Right kidney (tissue), 9 donors: ENCODE data around the gene CBLN4.

Experiments used
- DNase-seq: peaks from one replicate; pipeline ENCODE4 v3.0.0-alpha.2; 2016
- long read RNA-seq, 8 donors: transcript quantifications; one replicate each; lab custom pipeline, GENCODE V29; 2026

The CBLN4 gene
- long read RNA-seq, donor 1, partial matches to known transcripts = 0 of 1 reads
- long read RNA-seq, donor 1, other reads (novel, unspliced or antisense) = 0 of 1 reads
- long read RNA-seq, donor 2 = 0 reads
- long read RNA-seq, donor 3 = 0 reads
- long read RNA-seq, donor 4, partial matches to known transcripts = 0 of 2 reads
- long read RNA-seq, donor 4, other reads (novel, unspliced or antisense) = 0 of 2 reads
- long read RNA-seq, donor 5, partial matches to known transcripts = 0 of 1 reads
- long read RNA-seq, donor 5, other reads (novel, unspliced or antisense) = 0 of 1 reads
- long read RNA-seq, donor 6, partial matches to known transcripts = 0 of 2 reads
- long read RNA-seq, donor 6, other reads (novel, unspliced or antisense) = 0 of 2 reads
- long read RNA-seq, donor 7, partial matches to known transcripts = 0 of 1 reads
- long read RNA-seq, donor 7, other reads (novel, unspliced or antisense) = 0 of 1 reads
- long read RNA-seq, donor 8, partial matches to known transcripts = 0 of 2 reads
- long read RNA-seq, donor 8, other reads (novel, unspliced or antisense) = 0 of 2 reads

DNA sequence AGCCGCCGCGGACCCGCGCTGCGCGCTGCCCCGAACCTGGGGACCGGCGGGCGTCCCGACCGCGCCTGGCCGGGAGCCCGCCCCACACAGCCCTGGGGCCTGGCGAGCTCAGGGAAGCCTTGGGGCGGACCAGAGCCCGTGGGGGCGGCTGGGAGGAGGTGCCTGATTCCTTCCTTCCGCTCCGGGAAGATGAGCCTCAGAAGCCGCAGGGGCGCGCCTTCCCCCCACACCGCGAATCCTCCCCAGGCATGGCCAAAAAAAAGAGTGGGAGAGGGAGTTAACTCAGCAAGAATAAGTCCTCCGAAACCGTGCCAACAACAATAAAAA lies at the start of gene CBLN4:
CBLN4 (minus strand) TSS at position 131 of the 327 bp plus-strand sequence. CDS start 1,348 bp downstream, outside the sequence.
- DNase-seq = no peak

DNA sequence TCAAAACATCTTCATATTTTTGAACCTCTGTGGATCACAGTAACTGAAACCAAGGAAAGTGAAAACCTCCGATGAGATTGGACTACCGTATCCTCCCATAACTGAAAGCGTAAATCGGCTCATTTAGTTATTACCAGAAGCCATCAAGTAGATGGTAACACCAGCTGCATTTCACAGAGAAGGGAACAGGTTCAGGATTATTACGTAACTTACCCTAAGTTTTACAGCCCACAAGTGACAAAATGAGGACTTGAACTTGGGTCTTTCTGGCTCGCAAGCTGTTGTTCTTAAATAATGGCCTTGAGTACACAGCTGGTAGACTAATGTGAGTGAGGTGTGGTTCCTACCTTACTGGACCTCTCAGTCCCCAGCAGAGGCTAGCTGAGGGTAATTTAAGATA lies 37.9 kb upstream of the CBLN4 start:
- no peak for DNase-seq

DNA sequence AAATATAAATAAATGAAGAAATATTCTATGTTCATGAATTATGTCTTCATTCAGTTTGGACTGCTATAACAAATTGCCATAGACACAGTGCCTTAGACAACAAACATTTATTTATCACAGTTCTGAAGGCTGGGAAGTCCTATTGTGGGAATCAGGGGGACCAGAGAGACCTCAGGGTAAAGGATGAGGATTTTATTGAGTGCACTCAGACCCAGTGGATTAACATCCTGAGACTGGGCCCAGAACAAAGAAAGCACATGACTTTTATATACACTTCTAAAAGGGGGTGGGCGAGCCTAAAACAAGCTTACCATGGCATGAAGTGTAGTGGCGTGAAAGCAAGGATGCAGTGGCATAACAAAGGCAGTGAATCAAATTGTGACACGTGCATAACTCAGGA lies 26.9 kb upstream of the CBLN4 start:
- DNase-seq = no peak

DNA sequence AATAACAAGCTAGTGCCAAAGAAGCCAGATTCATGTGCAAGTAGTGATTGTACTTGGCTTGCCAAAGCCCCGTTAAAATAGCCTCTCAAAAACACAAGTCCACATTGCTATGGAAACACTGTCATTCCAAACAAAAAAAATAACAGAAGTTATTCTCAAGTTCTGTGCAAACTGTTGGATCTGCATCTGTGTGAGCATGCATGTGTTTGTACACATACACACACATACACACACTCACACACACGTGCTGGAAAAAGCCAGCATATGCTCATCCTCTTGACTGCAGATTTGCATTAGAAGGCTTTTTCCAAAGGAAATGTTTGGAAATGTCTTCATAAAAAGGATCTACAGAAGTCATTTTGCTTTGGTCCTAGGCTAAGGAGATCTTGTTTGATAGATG lies 13.4 kb upstream of the CBLN4 start:
- no peak for DNase-seq

DNA sequence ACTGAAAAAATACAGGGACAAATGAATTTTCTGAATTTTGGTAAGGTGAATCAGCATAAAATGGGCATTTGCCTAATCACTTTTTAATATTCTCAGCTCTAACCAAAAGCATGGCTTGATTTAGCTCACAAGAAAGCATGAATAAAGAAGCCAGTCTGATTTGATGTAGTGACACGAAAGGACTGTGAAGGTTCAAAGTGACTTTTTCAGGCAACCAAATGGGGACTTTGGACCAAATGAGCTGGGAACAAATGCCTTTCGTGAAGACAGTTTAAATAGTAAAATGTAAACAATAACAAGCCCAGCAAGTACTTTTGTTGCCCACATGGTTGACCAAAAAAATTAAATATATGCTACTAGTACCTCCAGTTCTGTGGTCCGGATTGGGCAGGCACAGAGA lies 12.9 kb upstream of the CBLN4 start:
- DNase-seq = no peak

DNA sequence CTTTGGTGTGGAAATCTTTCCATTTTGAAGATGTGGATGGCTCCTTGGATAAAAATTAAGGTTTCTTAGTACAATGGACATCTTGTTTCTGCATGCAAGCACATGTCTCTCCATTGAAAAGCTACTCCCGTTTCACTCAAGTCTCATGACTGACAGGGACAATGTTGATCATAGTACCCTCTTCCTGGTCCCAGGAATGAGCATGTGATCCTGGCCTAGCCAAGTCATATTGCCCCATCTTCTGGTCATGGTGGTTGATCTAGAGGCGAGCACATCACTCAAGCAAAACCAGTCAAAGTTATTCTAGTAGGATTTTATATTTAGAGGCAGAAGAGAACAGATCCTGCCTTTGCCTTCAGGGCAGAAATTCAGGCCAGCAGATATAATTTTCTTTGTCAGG lies 12.2 kb upstream of the CBLN4 start:
- DNase-seq = no peak

DNA sequence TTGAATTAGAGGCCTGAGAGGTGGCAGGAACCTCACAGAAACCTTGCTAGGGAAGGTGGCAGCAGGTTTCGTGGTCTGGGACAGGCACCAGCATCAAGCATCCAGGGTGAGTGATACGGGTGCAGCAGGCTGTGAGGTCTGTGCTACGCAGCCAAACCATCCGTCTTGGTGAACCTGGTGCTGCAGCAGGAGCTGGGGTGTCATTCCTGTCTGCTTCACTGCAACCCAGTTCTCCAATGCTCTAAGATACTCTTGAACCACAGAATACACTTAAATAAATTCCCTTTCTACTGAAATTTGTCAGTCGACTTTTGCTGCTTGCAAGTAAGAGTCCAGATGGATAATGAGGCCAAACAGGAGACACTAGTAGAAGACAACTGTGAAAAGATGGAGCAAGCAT lies 9.7 kb upstream of the CBLN4 start:
- DNase-seq = no peak

DNA sequence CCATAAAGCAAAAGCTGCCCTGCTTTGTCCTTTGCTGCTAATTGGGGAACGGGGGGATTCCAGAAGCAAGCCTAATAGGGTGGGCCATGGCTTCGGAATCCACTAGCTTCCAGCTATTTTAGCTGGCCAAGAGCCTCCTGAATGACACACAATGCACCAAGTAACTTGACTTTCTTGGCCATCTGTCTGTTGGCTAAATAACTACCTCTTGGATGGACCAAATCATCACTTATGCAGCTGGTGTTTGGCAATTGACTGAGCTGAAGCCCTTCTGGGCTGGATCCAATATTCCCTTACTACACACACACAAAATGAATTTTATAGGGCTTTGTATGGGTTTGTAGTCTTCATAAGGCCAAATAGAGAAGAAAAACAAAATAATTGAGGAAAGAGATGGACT lies 8.8 kb upstream of the CBLN4 start:
- DNase-seq = no peak

DNA sequence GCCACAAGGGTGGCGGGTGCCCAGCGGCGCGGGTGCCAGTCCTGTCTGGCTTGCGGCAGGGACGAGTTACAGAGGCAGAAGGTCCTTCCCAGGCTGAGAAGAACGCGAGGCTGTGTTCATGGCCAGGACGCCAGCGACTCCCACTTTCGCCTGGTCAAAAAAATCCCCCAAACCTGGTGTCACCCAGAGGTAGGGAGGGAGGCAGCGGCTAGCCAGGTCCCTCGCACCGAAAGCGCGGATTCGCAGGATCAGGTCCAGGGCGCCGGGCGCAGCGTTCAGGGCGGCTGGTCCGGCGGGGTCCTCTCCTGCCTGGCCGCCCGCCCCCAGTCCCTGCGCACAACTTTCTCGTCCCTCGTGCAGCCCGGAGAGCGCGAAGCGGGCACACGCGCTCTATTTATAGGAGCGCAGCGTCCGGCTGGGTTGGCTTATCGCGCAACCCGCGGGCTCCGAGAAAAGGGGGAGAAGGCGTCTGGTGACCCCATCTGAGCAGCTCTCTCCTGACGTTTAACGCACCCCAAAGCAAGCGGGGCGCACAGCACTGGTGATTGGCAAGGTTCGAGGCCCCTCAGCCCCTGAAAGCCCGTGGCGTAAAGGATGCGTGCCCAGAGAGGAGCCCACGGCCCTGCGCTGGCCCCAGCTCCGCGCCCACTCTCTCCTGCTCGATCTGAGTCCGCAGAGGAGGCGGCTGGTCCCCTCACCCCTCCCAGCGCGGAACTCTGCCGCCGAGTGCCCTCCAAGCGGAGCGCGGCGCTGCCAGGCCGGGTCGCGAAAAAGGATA lies 519 bp downstream of the CBLN4 start:
- DNase-seq = peak; percentile 49

DNA sequence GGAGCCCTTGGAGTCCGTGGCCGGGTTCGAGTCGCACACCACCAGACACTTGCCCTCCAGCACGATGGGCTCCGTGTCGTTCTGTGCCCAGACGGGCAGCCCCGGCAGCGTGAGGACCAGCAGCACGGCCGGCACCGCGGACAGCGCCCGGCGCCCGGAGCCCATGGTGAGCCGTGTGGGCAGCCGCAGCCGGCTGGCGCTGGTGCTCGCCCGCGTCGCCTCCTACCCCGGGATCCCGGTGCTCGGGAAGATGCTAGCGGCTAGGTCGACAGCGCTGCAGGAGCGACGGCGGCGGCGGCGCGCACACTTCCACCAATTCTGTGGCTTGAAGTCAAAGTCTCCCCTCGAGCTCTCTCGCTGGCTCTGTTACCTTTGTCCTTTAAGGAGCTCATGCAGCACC lies 1.3 kb downstream of the CBLN4 start:
- peak; percentile 63 for DNase-seq

DNA sequence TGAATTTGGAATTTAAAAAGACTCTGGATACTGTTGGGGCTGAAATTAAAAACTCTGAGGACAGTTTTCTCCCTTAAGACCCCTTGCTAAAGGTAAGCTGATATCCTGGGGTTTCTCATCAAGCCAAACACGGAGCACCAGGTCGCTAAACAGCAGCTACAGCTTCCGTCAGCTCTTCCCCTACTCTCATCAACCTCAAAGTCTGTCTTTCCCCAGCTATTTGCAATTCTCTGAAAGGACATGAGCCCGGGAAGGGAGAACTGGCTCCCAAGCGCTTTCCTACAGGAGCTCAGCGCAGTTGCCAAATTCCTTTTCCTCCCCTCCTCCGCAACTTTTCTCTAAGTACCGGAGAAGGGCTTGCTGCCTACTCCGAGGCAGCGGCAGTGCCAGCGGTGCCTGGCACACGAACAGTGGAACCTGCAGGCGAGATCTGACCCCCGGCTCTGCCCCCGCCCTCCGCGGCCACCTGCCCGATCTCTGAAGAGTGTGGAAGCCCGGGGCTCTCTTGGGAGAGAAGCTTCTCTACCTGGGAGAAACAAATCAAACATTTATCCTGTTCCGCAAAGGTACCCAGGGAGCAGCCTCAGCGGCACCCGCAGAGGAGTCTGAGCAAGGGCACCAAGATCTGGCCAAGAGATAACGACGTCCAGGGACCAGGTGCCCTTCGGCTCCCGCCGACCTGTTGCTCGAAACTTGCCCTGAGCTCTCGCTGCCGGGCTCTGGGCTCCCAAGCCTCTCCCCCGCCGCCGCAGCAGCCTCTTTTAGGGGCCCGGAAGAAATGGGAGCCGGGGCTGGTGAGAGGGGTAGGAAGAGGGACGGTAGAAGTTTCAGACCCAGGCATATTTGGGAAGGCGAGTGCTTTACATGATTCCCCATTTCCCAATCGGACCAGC lies 2.2 kb downstream of the CBLN4 start:
- DNase-seq = peak; percentile 13

DNA sequence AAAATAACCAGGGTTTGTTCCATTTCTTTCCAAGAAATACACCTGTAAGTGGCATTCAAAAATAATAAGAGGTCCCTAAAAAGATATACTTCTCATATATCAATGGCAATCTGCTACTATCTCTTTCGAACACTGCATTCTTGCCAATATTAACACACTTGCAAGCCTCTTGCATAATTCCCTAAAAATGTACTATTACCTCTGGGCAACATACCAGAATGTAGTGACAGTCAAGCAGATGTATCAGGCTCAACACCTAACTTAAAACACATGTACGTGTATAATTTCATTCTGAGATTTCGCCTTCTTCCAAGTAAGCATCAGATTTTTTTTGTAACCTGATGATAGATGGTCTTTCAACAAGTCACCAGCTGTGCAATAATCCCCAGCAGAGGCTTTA lies 3.4 kb downstream of the CBLN4 start:
- no peak for DNase-seq

DNA sequence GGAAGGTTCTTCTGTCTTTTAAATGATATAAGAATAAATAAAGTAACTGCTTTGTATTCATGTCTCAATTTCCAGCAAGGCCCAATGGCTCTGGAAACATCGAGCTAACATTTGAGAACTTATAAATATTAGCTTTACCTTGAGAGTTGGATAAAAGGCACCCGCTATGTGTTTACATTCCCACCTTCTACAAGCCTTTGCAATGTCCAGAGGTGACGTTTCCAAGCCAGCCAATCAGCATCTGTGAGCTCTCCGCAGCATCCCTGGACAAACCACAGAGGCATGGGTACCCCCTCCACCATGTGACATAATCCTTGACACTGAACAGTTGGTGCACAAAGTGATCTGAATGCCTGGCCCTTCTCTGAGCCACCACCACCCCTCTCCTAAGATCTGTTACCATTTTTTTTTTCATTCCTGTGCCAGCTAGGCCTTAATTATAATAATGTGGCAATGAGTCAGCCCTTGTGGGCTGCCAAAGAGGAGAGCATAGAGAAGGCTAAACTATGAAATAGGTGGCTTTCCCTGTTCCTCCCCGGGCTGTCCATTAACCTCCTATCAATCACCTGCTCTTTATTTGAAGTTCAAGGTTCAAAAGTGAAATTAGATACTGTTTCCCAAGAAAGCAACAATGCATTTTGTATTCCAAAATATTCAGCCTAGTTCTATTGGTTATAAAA lies 4.1 kb downstream of the CBLN4 start:
- DNase-seq = no peak

DNA sequence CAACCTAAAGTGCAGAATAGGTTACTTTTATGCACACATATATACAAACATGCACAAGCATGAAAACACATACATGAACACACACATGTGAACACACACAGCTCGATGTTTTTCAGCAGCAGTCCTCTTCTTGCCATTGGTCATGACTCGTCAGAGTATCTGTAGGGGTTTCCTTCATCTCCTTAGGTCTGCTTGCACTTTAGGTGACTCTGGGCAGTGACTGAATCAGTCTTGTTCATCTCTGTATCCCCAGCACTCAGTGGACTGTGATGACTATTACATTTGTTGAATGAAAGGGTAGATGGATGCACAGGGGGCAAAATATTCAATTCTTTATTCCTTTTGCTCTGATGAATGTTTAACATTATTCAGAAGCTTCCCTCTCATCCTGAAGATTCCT lies 26.8 kb downstream of the CBLN4 start:
- DNase-seq = no peak

DNA sequence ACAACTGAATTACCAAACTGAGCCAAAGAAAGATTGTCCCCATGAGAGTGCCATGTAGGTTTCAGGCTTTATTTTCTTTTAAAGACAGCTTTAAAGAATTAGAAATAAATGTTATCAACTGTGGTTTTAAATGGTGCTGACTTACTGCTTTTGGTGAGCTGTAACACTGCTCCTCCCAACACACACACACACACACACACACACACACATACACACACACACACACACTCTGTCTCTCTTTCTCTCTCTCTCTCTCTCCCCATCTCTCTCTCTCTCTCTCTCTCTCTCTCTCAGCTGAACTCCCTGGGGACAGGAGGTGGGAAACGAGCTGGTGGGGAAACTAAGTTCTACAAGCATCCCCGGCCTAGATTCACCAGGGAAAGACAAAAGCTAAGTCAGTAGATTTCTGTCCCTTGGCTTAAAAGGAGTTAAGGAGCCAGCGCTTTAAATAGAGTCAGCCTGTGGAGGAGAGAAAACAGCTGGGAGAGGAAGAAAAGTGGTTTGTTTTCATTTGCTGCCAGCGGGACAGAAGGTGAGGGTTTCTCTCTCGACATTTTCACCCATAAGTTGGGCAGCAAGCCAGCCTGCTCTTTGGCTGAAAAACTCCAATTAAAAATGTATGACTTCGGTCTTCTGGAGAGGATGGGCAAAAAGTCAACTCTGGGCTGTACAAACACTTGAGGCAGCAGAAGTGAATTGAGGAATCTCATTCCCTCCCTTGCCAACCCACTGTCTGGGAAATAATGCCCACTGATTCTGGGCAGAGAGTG lies 27.4 kb downstream of the CBLN4 start:
- DNase-seq = peak; percentile 45

DNA sequence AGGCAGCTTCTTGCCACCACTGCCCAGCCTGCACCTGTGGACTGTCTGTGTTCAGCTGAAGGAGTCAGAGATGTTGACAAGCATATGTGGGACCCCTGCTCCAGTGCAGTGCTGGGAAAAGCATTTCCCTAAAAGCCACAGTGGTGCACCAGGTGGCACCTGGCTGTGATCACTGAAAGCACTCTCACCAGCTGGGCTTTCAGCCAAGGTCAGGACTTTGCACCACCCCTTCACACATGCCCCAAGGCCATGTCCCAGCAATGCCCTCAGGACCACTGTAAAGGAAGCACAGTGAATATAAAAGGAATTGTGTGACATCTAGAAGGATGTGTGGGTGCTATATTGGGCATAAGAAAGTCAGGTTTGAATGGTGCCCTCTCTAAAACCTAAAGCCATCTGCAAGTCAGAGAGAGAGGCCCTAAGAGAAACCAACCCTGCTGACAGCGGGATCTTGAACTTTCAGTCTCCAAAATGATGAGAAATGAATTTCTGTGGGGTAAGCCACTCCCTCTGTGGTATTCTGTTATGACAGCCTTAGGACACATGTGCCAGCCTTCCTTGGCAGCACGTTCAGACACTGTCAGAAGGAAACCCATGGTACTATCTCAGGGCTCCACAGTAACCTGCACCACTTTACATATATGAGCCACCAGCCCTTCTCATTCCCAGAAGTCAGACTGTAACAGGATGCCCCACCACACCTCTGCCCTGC lies 30.7 kb downstream of the CBLN4 start:
- no peak for DNase-seq

DNA sequence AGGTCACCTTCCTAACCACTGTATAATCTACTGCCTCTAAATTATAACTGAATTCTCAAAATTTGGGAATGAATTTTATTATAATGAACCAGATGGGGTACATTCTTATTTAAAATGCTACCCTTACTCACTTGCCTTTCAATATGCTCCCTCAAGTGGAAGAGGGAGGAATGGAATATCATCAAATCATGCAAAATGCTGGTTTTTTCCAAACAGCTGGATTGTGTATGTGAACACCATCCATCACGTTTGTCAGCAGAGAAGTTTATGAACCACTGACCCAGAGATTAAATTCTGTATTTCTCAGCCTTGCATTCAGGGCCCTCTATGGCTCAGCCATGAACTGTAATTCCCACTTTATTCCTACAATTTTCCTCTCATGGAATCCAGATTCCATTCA lies 40.5 kb downstream of the CBLN4 start:
- DNase-seq = no peak

DNA sequence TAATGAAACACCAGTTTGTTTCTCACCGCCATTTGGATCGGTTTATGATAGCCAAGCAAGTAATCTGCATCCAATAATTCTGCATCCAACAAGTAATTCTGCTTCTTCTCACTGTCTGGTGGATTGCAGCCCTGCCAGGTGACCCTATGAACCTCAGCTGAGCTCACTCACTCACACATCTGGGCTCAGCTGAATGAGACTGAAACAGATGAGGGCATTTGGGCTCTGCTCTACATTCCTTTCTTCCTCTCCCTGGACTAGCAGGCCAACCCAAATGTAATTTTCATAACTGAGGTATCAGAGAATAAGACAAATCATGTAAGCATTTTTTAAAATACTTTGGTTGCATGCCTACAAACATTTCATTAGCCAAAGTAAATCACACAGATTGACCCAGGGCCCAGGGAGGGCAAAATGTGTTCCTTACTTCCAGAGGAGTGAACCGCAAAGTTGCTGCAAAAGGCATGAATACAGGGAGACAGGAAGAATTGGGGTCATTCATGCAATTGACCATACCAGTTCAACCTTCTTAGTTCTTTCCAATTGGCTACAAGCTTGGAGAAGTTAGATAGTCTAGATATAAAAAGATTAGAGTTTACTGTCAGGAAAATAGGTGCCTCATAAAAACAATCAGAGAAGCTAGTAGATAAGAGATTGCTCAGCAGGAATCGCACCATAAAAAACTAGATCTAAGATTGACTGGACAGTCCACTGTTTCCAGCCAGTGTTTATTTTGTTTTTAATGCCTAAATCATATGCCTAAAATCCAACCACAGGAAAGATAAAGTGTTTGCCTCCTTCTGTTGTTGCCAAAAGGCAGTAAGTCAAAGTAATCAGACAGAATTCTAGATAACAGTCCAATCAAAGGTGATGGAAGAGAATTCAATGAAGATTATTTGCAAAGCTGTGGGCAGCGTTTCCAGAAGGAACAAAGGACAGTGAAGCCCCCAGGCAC lies 43.7 kb downstream of the CBLN4 start:
- DNase-seq = no peak

DNA sequence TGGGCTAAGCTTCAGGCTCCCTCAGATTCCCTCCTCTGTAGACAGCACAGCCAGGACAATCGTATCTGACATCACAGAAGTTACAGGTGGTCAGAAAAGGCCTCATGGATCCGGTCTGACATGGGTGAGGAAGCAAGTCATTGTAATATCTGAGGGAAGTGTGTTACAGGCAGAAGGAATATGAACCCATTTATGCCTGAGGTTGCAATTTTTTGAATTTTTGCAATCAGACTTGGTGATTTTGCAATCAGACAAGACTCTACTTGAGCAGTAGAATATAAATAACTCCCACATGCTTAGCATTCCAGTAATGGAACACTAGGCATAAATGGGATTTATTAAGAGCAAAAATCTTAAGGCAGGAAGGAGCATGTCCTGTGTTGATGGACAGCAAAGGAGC lies 52.1 kb downstream of the CBLN4 start:
- no peak for DNase-seq
